ENCODE data around the gene ZCCHC18. TPM values are rescaled to one million over a fixed set of nuclear protein-coding genes. Genes with fewer than 3 reads are reported as not detected.

The ZCCHC18 gene
- total RNA-seq, 1 experiment from 2014 or later = 1.5 TPM

- H2AK5ac ChIP-seq (ENCODE audit: insufficient read length, low read length) = no peak overlapping the region
- H3K18ac ChIP-seq (ENCODE audit: insufficient read length, low read depth, low read length) = no peak overlapping the region
- H2BK15ac ChIP-seq (ENCODE audit: low read depth, low read length) = no peak overlapping the region
- H4K91ac ChIP-seq (ENCODE audit: insufficient read length, low read depth, low read length) = no peak overlapping the region
- no peak overlapping the region for H3K27ac ChIP-seq (ENCODE audit: insufficient read length, low read depth, low read length)
- Mint-ChIP-seq H3K9me3 (peaks cover 0 to 66% of the 10 kb centered on the region in 2 experiments; a peak in 3 of 5 replicates), H3K4me1 (no peaks in the 10 kb centered on the region), H3K4me3 (peak overlapping the region; percentile 11 to 68; a peak in 4 of 5 replicates), H3K36me3 (ENCODE audit: insufficient read depth in 1 of 3, low read depth in 3 of 3) (no peaks in the 10 kb centered on the region), H3K27ac (no peak overlapping the region), H3K27me3 (ENCODE audit: low read depth) (peaks cover 1% of the 10 kb centered on the region)
- no CpG with 5 or more reads among the region's 10 CpGs for WGBS (ENCODE audit: extremely low coverage, insufficient read length, low lambda C conversion rate)
- no peak overlapping the region for H3K23ac ChIP-seq (ENCODE audit: insufficient read length, low read depth, low read length)
- H2BK12ac ChIP-seq (ENCODE audit: insufficient read length, low read depth, low read length) = no peak overlapping the region
- H4K20me1 ChIP-seq (ENCODE audit: control insufficient read depth, insufficient read depth, insufficient read length) = no peaks in the 10 kb centered on the region
- no peak overlapping the region for H3T11ph ChIP-seq (ENCODE audit: low read length)
- no peak overlapping the region for H2BK5ac ChIP-seq (ENCODE audit: insufficient read length, low read length)
- H3K4me2 ChIP-seq (ENCODE audit: insufficient read depth, insufficient read length, low read length) = peak overlapping the region; percentile 53
- H4K8ac ChIP-seq (replicated peaks; ENCODE audit: insufficient read length, low read depth, low read length) = no peak overlapping the region
- no peak overlapping the region for H2BK20ac ChIP-seq (ENCODE audit: low read depth, low read length, poor library complexity, severe bottlenecking)
- H2AFZ ChIP-seq (ENCODE audit: low read length) = peak overlapping the region; percentile 93
- H4K5ac ChIP-seq (ENCODE audit: insufficient read length, low read depth, low read length) = no peak overlapping the region
- TF ChIP-seq, protein P1, sequence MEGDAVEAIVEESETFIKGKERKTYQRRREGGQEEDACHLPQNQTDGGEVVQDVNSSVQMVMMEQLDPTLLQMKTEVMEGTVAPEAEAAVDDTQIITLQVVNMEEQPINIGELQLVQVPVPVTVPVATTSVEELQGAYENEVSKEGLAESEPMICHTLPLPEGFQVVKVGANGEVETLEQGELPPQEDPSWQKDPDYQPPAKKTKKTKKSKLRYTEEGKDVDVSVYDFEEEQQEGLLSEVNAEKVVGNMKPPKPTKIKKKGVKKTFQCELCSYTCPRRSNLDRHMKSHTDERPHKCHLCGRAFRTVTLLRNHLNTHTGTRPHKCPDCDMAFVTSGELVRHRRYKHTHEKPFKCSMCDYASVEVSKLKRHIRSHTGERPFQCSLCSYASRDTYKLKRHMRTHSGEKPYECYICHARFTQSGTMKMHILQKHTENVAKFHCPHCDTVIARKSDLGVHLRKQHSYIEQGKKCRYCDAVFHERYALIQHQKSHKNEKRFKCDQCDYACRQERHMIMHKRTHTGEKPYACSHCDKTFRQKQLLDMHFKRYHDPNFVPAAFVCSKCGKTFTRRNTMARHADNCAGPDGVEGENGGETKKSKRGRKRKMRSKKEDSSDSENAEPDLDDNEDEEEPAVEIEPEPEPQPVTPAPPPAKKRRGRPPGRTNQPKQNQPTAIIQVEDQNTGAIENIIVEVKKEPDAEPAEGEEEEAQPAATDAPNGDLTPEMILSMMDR (conservative IDR thresholded peaks at IDR 0.05) = peak; percentile 82
- no peak overlapping the region for H3K4ac ChIP-seq (ENCODE audit: low read depth, low read length)
- H3K9ac ChIP-seq (ENCODE audit: extremely low read depth, insufficient read length, low read length) = no peak overlapping the region
- no peaks in the 10 kb centered on the region for H3K79me2 ChIP-seq (ENCODE audit: insufficient read depth, low read length)
- H3K56ac ChIP-seq (ENCODE audit: insufficient read length, low read depth, low read length) = no peak overlapping the region
- no peaks in the 10 kb centered on the region for H3K79me1 ChIP-seq (ENCODE audit: insufficient read depth, low read depth, low read length, poor library complexity, severe bottlenecking)
- no peaks in the 10 kb centered on the region for H3K23me2 ChIP-seq (ENCODE audit: insufficient read length, low read depth, low read length, poor library complexity, severe bottlenecking)
- H3K9me3 ChIP-seq (ENCODE audit: control insufficient read depth, low read depth, low read length) = peaks cover 10% of the 10 kb centered on the region
- no peak overlapping the region for H2BK120ac ChIP-seq (ENCODE audit: low read depth, low read length, poor library complexity, severe bottlenecking)
- H3K14ac ChIP-seq (ENCODE audit: insufficient read depth, low read length) = no peak overlapping the region
- peak; percentile 66 for DNase-seq
- H3K4me1 ChIP-seq (ENCODE audit: insufficient read depth, low read length) = no peaks in the 10 kb centered on the region
- H3K27me3 ChIP-seq (ENCODE audit: insufficient read depth, low read length) = no peaks in the 10 kb centered on the region
Observed at GRCh38 chrX:104136241-104137019, 24.1 kb downstream of the ZCCHC18 start.
